Heart left ventricle (tissue), 13 donors: ENCODE measurements around the gene NIPBL.

Source experiments
- POLR2A ChIP-seq, 2 donors: fragments of 450-650 bp; IDR thresholded peaks; one replicate each; pipeline ENCODE4 v1.6.1; 2017; ENCODE audit warnings: antibody characterized with exemption in 2 of 2, mild to moderate bottlenecking in 2 of 2, moderate library complexity in 2 of 2
- TF ChIP-seq, protein P1 (sequence below), 12 donors: fragments of 200-600 bp; sonication (generic) in 4 of 12; IDR thresholded peaks; one replicate each; pipeline versions ENCODE4 v1.5.0 to v1.8.0; 2018 to 2022; ENCODE audit warnings: antibody characterized with exemption in 12 of 12, mild to moderate bottlenecking in 5 of 12
- donor health status: ischemic (EF 13 %, LVEDD 7.1; RV severe dilation, severe dysfunction).
- donor health status: DM: no; HTN: yes; CAD: no.
- donor health status: DM: no; HTN: no; CAD: no.
- donor health status: ischemic (EF 25% LVEDD 6.9; RV normal size, moderate dysfunction).
- donor health status: ischemic (EF 25% LVEDD 5.7; RV mildly dilated, moderate dysfunction).
- donor health status: ischemic (EF 35%, LVEDD 5.7; RV mildly dilated, moderate dysfunction).
- donor health status: nonischemic (EF 11% LVEDD 7.7; RV severe dilation, severe dysfunction).
- donor health status: DM: yes; HTN: yes; CAD: no.
- donor health status: PGD.
- donor health status: ischemic (EF 29% LVEDD 5.4; RV normal size, mild dysfunction).
- donor health status: nonischemic (EF 23%, LVEDD 6.1; RV moderate dilation, normal function).

- no peak for TF ChIP-seq POLR2A (IDR thresholded peaks at IDR 0.05)
- TF ChIP-seq, protein P1, sequence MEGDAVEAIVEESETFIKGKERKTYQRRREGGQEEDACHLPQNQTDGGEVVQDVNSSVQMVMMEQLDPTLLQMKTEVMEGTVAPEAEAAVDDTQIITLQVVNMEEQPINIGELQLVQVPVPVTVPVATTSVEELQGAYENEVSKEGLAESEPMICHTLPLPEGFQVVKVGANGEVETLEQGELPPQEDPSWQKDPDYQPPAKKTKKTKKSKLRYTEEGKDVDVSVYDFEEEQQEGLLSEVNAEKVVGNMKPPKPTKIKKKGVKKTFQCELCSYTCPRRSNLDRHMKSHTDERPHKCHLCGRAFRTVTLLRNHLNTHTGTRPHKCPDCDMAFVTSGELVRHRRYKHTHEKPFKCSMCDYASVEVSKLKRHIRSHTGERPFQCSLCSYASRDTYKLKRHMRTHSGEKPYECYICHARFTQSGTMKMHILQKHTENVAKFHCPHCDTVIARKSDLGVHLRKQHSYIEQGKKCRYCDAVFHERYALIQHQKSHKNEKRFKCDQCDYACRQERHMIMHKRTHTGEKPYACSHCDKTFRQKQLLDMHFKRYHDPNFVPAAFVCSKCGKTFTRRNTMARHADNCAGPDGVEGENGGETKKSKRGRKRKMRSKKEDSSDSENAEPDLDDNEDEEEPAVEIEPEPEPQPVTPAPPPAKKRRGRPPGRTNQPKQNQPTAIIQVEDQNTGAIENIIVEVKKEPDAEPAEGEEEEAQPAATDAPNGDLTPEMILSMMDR (IDR thresholded peaks at IDR 0.05) = no peak
These were observed 44.3 kb upstream of the NIPBL start for GRCh38 chr5:36832274-36832673.
